Measurements from ENCODE around the gene GPR17.

Gene GPR17

DNA sequence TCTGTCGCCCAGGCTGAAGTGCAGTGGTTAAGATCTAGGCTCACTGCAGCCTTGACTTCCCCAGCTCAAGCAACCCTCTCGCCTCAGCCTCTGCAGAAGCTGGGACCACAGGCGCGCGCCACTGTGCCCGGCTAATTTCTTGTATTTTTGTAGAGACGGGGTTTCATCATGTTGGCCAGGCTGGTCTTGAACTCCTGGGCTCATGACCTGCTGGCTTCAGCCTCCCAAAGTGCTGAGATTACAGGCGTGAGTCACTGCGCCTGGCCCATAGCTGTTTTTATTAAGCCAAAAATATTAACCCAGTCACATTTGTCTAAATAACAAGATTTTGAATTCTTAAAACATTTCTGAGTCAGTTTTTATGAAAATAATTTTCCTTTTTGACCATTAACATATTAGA, 49.0 kb downstream of the GPR17 start:
- no peak for DNase-seq (ENCODE audit: low spot score)

DNA sequence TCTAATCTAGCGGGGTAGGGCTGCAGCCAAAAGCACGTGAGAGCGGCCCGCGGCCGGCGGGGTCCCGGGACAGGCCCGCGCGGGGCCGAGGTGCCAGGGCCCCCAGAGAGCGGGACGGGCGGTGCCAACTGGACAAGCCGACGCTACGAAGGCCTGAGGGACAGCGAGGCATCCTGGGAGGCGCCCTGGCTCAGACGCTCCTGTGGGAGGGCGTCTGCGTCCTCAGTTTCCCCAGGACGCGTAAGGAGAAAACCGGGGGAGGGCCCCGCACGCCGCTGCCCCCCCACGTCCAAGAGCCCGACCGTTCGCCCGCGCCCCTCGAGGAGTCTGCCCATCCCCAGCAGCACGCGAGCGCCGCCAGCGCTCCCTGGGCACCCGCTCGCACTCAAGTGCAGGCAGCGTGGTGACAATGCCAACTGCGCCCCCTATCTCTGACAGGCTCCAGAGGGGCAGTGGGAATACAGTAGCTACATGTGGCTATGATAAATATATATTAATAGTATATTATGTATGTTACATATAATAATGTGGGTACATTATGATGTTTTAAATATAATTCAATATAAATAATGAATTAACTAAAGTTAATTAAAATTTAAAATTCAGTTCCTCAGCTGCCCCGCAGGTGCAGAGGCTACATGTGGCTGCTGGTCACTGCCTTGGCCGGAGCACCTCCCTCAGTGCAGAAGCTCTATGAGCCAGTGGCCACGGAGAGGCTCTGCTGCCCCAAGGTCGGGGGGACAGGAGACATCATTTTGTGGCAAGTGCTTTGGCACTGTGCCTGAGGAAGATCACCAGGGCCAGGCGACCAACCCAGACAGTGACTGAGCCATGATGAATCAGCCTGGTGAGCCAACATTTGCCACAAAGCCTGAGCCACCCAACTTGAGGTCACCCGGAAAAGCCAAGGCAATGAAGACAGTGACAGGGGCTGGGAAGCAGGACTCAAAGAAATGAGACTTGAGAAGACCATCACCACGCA, 49.8 kb downstream of the GPR17 start:
- DNase-seq (ENCODE audit: low spot score): no peak

DNA sequence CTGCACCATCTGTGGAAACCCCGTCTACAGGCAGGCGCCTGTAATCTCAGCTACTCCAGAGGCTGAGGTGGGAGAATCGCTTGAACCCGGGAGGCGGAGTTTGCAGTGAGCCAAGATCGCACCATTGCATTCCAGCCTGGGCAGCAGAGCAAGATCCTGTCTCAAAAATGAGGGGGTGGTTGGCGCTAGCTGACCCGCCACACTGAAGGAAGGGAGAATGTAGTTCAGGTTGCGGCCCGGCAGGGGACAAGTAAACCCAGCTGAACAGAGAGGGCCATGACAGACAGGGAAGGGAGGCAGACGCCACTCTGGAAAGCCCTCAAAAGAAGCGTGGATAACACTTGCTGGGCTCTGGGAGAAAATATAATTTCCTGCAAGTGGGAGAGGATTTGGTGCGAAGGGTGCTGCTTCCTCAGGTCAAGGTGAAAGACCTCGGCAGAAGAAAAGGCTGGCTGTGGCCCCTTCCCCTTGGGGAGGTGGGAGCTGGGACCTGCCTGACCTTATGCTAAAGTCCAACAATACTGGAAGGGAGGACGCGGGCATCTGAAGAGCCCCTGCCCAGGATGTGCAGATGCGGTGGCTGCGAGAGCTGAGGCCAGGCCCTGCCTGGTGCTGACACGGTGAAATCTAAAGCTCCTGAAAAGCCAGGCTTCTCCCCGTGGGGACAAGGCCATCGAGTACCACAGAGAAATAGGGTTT, 51.7 kb downstream of the GPR17 start:
- DNase-seq (ENCODE audit: low spot score): no peak

DNA sequence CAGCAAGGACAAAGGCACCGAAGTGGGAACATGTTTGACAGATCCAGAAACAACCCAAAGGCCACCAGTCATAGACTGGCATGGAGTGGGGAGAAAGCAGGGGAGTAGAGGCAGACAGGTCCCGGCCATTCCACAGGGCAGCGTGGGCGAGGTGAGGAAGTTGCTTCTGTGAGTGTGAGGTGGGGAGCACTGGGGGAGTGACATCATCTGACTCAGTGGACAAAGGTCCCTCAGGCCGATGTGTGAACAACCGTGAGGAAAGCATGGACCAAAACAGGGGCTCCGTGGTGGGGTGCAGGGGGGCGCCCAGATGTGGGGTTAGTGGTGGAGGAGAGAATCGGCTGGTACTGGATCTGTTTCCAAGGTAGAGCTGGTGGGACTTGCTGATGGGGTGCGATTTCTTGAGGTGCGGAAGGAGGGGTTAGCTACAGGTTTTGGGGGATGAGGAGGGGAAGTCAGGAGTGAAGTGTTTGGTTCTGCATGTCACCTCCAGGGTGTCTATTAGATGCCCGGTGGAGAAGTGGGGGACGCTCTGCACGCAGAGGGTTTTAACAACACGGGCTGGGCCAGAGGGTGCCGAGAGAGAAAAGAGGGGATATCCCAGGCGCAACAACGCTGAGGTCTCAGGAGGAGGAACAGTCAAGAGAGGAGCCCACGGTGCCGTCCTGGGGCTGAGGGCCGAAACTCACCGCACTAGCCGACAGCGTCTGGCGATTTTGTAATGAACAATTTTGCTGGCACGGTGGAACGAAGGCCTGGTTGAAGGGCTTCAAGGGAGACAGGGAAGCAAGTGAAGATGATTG, 52.8 kb downstream of the GPR17 start:
- no peak for DNase-seq (ENCODE audit: low spot score)

DNA sequence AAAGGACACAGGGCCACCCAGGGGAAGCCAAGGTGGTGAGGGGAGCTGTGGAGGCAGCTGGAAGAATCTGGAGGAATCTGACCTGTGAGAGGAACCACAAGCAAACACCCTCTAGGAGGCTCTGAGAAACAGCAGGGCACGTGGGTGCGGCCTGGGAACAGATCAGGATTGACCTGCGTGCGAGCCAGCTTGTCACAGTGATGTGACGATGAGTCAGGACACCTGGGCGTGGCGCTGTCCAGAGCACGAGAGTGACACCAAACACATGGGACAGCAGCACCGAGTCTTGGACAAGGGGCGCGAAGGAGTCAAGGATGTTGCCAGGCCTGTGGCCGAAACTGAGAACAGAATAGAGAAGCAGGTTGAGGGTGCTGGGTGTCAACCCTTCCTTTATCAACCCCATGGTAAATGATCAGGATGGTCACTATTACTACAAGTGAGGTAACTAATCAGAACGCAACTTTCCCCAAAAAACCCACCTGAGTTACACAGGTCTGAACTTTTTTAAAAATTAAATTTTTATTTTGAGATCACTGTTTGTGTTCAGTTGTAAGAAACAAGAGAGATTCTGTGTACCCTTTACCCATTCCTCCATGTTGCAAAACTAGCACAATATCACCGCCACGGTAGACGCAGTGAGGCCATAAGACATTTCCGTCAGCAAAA, 54.7 kb downstream of the GPR17 start:
- peak; percentile 62 for DNase-seq (ENCODE audit: low spot score)

DNA sequence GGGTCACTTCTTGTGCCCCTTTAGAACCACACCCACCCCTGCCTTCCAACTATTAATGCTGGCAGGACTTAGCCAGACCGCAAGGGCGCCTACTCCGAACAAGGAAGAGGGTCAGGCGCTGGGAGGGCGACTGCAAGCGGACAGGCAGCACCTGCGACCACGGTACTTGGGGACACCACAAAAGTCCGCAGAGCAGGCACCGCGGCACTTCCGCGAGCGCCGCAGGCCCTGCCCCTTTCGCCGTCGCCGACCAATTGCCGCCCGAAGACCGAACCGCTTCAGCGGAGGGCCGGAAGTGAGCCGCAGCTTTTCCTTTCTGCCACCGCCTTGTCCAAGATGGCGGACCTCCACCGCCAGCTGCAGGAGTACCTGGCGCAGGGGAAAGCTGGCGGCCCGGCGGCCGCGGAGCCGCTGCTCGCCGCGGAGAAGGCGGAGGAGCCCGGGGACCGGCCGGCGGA, 55.3 kb downstream of the GPR17 start, which contains the start of gene SFT2D3:
Gene SFT2D3, plus strand, starts transcription at position 305 of the 458 bp plus-strand sequence. Its CDS starts 32 bp downstream, at position 337.
- DNase-seq (ENCODE audit: low spot score): peak; percentile 86

DNA sequence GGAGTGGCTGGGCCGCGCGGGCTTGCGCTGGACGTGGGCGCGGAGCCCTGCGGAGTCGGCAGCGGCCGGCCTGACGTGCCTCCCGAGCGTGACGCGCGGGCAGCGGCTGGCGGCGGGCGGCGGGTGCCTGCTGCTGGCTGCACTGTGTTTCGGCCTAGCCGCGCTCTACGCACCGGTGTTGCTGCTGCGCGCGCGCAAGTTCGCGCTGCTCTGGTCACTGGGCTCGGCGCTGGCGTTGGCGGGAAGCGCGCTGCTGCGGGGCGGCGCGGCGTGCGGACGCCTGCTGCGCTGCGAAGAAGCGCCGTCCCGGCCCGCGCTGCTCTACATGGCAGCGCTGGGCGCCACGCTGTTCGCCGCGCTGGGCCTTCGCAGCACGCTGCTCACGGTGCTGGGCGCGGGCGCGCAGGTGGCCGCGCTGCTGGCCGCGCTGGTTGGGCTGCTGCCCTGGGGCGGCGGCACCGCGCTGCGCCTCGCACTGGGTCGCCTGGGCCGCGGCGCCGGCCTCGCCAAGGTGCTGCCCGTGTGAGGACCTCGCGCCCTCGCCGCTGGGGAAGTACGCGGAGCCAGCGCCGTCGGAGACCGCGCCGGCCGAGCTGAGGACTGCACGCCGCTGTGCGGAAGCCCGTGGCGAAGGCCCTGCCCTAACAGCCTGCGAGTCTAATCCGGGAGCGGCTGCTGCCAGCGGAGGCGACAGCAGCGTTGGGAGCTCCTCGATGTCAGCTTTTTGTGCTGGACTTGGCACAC, 55.9 kb downstream of the GPR17 start:
- peak; percentile 63 for DNase-seq (ENCODE audit: low spot score)

All from hematopoietic multipotent progenitor cell treated with erythropoietin and hydrocortisone succinate and interleukin-3 and kit ligand, for 17 days (in vitro differentiated cells).